Kidney epithelial cell (primary cell): ENCODE results near the gene BPIFB3. TPM values are rescaled to one million over a fixed set of nuclear protein-coding genes. Genes with fewer than 3 reads are reported as not detected.

Source experiments
- DNase-seq: peaks from one replicate; pipeline ENCODE4 v3.0.0-alpha.2; 2010; ENCODE audit warnings: low read depth
- H3K27me3 ChIP-seq: 2 replicates; pipeline ENCODE4 v1.6.0; 2011; ENCODE audit warnings: low read length; ENCODE audit not compliant: control insufficient read depth, insufficient read depth
- H3K36me3 ChIP-seq: 2 replicates; pipeline ENCODE4 v1.5.1; 2011; ENCODE audit warnings: low read length; ENCODE audit not compliant: control insufficient read depth, insufficient read depth
- H3K4me3 ChIP-seq: 2 replicates; pipeline ENCODE4 v1.5.1; 2011; ENCODE audit warnings: low read depth, mild to moderate bottlenecking, control low read depth, low read length
- CTCF ChIP-seq: IDR thresholded peaks from 2 replicates; pipeline ENCODE4 v1.5.1; 2011; ENCODE audit warnings: mild to moderate bottlenecking, moderate library complexity, low read length, control low read depth, inconsistent platforms; ENCODE audit not compliant: insufficient read depth, poor library complexity, severe bottlenecking
- total RNA-seq: library from RNA; depleted of rRNA; stranded (reverse); fragments of >200 nt; gene quantifications from 2 replicates; pipeline ENCODE4 v1.2.3, GENCODE V29; 2015

BPIFB3 gene
- total RNA-seq, 1 donor from 2014 or later = not detected

DNA sequence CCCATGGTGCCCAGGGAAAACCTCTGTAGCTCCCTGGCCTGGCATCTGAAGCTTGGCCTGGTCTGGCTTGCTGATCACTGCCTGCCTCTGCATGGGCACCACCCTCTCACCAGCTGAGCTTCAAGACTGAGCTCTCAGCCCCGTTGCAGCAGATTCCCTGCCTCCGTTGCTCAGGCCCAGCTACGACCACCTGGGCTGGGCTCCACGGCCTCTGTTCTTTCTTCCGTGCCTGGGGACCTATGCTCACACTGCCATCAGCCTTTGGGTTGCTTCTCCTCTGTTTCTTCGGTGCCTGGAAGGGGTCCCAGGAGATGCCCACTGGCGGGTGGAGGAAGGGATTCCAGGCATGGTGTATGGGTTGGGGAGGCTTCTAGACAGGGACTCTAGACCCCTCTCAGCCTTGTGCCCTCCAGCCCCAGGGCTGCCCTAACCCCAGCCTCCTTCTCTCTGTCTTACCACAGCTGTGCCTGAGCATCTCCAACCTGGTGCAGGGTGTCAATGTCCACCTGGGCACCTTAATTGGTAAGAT, 37.1 kb upstream of the BPIFB3 start:
- Histone ChIP-seq H3K36me3 (no peaks in the 10 kb centered on the region), H3K27me3 (no peaks in the 10 kb centered on the region), H3K4me3 (no peak overlapping the region)
- no peak for TF ChIP-seq CTCF
- no peak for DNase-seq

DNA sequence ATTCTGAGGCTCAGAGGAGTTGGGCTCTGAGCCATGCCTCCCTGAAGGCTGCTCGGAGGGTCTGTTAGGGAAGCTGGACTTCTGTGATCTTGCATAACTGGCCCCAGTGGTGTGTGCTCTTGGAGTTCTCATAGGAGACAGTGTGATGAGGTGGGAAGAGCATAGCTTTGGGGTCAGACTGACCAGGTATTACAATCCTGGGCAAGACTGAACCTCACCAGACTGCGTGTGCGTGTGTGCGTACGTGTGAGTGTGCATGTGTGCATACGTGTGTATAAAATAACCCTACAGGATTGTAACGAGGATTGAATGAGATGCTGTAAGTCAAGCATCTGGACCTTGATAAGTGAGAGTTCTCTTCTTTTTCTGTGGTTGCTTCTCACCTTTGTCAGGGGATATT, 36.2 kb upstream of the BPIFB3 start:
- Histone ChIP-seq H3K4me3 (no peak overlapping the region), H3K27me3 (no peaks in the 10 kb centered on the region), H3K36me3 (no peaks in the 10 kb centered on the region)
- no peak for DNase-seq
- no peak for TF ChIP-seq CTCF

- Histone ChIP-seq H3K27me3 (no peaks in the 10 kb centered on the region), H3K4me3 (no peak overlapping the region), H3K36me3 (no peaks in the 10 kb centered on the region)
- TF ChIP-seq CTCF = no peak
- DNase-seq = no peak
Measured at GRCh38 chr20:33018169-33018931, 35.4 kb upstream of the BPIFB3 start.

DNA sequence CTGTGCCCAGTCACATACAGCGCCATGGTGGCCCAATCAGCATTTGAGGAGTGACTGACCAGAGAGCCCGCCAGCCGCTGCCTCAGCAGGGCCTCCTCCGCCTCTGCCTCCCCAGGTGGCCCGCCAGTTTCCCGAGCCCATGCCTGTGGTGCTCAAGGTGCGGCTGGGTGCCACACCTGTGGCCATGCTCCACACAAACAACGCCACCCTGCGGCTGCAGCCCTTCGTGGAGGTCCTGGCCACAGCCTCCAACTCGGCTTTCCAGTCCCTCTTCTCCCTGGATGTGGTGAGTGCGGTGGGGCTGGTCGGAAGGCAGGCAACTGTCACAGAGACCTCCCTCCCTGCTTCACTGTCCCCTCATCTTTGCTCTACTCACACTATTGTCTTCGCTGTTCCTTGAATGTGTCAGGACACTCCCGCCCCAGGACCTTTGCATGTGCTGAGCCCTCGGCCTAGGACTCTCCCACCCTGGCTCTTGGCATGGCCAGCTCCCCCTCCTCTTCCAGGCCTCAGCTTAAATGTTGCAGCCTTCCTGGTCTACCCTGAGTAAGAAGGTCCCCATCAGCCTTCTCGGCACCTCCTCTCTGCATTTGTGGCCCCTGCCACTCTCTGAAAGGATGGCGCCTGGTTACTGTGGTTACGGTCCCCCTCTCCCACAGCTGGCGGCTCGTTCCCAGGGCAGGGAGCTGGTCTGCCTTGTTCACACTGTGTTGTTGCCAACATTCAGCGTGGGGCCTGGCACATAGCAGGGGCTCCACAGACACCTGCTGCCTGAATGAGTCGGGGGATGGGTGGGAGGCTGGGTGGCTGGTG, 34.0 kb upstream of the BPIFB3 start:
- DNase-seq = no peak
- Histone ChIP-seq H3K4me3 (no peak overlapping the region), H3K27me3 (no peaks in the 10 kb centered on the region), H3K36me3 (no peaks in the 10 kb centered on the region)
- no peak for TF ChIP-seq CTCF

- Histone ChIP-seq H3K36me3 (no peaks in the 10 kb centered on the region), H3K27me3 (no peaks in the 10 kb centered on the region), H3K4me3 (no peak overlapping the region)
- DNase-seq = no peak
- TF ChIP-seq CTCF = no peak
Measured at GRCh38 chr20:33020278-33021161, 33.2 kb upstream of the BPIFB3 start.
